IPS-20b (cell line): ENCODE results near the gene FANCC.

Experiments used
- H3K27ac ChIP-seq: one replicate; pipeline ENCODE4 v1.5.1; 2013; ENCODE audit warnings: low read length
- H3K27me3 ChIP-seq: 2 replicates; pipeline ENCODE4 v1.6.1; 2013; ENCODE audit warnings: mild to moderate bottlenecking, low read length, inconsistent platforms; ENCODE audit not compliant: insufficient read depth
- H3K36me3 ChIP-seq: 2 replicates; pipeline ENCODE4 v1.6.1; 2013; ENCODE audit warnings: low read depth, mild to moderate bottlenecking, inconsistent platforms, low read length, moderate library complexity; ENCODE audit not compliant: insufficient read depth
- H3K4me1 ChIP-seq: 2 replicates; pipeline ENCODE4 v1.6.1; 2013; ENCODE audit warnings: mild to moderate bottlenecking, control low read depth, inconsistent platforms, low read length, moderate library complexity; ENCODE audit not compliant: insufficient read depth
- H3K4me3 ChIP-seq: 2 replicates; pipeline ENCODE4 v1.5.1; 2013; ENCODE audit warnings: mild to moderate bottlenecking, low read length, inconsistent platforms
- H3K9ac ChIP-seq: 2 replicates; pipeline ENCODE4 v1.6.1; 2013; ENCODE audit warnings: low read depth, mild to moderate bottlenecking, inconsistent platforms, low read length, moderate library complexity
- H3K9me3 ChIP-seq: 2 replicates; pipeline ENCODE4 v1.6.1; 2013; ENCODE audit warnings: mild to moderate bottlenecking, low read depth, low read length, inconsistent platforms; ENCODE audit not compliant: insufficient read depth

Gene FANCC

DNA sequence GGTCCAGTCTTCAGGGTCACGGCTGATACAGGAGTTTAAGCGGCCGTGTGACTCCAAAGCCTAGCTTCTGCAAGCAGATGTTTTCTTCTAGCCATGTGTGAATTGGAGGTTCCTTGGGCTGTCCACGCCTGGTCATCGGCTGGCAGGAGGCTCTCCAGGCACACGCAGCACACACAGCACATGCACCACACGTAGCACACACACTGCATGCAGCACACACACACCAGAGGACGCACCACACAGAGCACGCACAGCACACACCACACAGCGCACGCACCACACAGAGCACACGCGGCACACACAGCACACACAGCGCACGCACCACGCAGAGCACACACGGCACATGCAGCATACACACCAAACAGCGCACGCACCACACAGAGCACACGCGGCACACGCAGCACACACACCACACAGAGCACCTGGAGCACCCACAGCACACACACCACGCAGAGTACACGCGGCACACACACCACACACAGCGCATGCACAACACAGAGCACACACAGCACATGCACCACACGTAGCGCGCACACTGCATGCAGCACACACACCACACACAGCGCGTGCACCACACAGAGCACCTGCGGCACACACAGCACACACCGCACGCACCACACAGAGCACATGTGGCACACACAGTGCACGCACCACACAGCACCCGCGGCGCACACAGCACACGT lies 234.3 kb downstream of the FANCC start:
- H3K4me1 ChIP-seq, result peaks cover 11% of the 10 kb centered on the region
- no peak overlapping the region for H3K9ac ChIP-seq
- no peak overlapping the region for H3K27ac ChIP-seq
- H3K4me3 ChIP-seq, result no peak overlapping the region
- no peaks in the 10 kb centered on the region for H3K27me3 ChIP-seq
- 0 out of 2 replicates have a peak, but pooled peaks cover 6% of the 10 kb centered on the region for H3K36me3 ChIP-seq
- H3K9me3 ChIP-seq, result no peaks in the 10 kb centered on the region

DNA sequence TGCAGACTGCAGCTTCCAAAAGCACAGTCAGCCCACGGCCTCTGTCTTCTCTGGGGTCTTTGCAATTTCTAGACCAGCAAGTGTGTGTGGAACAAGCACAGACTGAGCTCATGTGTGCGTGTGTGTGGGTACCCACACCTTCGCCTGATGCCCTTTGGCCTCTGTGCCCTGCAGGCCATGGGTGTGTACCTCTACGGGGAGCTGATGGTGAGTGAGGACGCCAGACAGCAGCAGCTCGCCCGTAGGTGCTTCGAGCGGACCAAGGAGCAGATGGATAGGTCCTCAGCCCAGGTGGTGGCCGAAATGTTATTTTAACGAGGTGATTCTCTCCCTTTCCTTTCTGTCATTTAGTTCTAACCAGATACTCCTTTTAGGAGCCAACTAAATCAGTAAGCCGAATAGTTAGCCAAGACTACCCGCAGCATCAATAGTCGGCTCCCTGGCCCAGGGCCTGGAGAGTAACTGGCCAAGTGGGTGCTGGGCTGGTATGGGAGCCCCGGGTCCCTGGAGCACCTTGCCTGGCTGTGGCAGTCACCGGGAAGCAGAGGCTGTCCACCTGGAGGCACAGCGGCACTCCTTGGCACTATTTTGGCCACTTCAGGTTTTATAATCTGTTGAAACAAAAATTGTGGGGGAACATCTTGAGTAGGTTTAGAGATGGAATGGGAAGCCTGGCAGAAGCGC lies 235.0 kb downstream of the FANCC start:
- Histone ChIP-seq H3K9ac (no peak overlapping the region), H3K36me3 (0 out of 2 replicates have a peak, but pooled peaks cover 6% of the 10 kb centered on the region), H3K27ac (no peak overlapping the region)

DNA sequence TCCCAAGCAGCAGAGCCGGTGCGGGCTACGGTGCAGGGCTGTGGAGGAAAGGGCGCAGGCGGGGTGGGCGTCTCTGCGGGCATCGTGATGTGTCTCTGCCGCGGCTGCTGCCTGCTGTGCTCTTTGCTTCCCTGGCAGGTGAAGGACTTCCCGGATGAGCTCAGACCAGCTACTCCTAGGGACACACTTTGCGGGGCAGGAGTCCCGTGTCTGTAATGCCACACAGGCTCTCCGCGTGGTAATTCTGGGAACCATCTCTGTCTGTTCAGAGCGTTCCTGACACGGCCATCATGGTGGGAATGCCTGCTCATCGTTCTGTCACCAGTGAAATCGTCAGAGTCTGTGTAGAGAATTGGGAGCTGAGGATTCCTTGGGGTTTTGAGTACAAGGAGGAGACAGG lies 235.5 kb downstream of the FANCC start:
- 0 out of 2 replicates have a peak, but pooled peaks cover 6% of the 10 kb centered on the region for H3K36me3 ChIP-seq
- H3K9me3 ChIP-seq, result no peaks in the 10 kb centered on the region
- H3K27ac ChIP-seq, result no peak overlapping the region
- H3K27me3 ChIP-seq, result no peaks in the 10 kb centered on the region
- no peak overlapping the region for H3K4me3 ChIP-seq
- no peak overlapping the region for H3K9ac ChIP-seq
- H3K4me1 ChIP-seq, result peaks cover 11% of the 10 kb centered on the region

More for the DNA sequence above, 235.0 kb downstream of the FANCC start:
- no peaks in the 10 kb centered on the region for H3K9me3 ChIP-seq
- H3K27me3 ChIP-seq, result no peaks in the 10 kb centered on the region
- peaks cover 11% of the 10 kb centered on the region for H3K4me1 ChIP-seq
- H3K4me3 ChIP-seq, result no peak overlapping the region

DNA sequence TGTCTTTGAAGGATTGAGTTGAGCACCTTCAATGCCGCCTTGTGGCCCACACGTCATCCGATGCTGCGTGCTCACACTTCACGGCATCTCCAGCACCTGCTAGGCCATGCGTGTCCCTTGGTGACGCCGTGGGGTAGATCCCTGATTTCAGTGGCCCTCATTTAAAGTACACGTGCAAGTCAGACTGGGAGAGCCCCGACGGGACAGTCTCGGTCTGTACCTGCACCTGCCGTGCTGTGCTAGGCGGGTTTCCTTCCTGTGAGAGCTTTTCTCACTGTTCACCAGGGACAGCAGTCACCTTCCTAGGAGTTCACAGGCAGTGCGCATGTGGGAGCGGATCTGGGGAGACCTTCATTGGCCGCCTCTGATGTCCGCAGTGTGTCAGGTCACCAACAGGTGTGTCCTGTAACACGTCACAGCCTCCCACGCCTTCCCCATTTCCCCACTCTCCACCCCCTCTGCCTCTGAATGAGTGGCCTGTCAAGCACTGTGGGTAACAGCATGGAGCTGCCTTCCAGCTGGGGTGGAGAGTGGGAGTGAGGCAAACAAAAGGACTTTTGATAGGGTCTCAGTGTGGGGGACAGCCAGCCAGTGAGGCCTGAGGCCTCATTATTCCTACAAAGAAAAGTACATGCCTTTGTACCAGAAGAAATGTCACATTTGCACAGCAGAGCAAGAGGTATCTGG lies 236.4 kb downstream of the FANCC start:
- Histone ChIP-seq H3K27me3 (no peaks in the 10 kb centered on the region), H3K9ac (no peak overlapping the region), H3K27ac (no peak overlapping the region), H3K4me3 (no peak overlapping the region), H3K36me3 (0 out of 2 replicates have a peak, but pooled peaks cover 6% of the 10 kb centered on the region), H3K9me3 (no peaks in the 10 kb centered on the region), H3K4me1 (peaks cover 11% of the 10 kb centered on the region)

DNA sequence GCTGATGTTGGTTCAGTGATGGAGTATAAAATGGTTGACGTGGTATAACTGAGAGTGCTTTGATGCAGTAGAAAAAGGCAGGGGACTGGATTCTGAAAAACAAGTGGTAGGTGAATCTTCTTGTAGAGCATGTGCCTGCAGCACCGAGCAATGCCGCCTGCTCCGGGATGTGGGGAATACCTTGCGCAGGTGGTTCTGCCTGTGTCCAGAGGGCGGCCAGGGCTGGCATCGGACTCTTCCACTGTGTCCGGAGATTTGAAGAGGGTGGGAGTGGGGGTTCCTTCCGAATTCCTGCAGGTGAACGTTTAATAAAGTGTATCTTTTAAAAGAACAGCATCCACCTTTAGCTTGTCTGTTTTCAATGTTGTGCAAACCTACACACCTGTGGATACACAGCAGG lies 238.0 kb downstream of the FANCC start:
- peaks cover 11% of the 10 kb centered on the region for H3K4me1 ChIP-seq
- no peaks in the 10 kb centered on the region for H3K27me3 ChIP-seq

DNA sequence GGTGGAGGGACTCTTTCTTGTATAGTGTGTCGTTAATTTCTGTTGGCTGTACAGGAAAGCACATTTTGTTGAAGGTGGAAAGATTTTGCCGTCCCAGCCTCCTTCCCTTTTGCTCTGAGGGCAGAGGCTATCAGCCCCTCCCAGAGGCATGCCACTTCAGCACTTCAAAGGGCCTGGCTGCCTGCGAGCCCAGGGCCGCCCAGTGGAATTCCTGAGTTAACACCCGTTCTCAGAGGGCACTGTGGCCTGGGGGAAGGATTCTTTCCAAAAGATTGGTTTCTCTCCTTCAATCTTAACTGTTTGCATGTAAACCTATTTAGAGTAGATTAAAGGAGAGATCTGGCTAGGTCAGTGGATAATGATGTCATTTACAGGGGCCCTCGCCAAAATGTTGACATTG lies 238.6 kb downstream of the FANCC start:
- Histone ChIP-seq H3K4me1 (peaks cover 11% of the 10 kb centered on the region), H3K4me3 (no peak overlapping the region), H3K27ac (no peak overlapping the region), H3K9ac (no peak overlapping the region), H3K36me3 (0 out of 2 replicates have a peak, but pooled peaks cover 6% of the 10 kb centered on the region), H3K9me3 (no peaks in the 10 kb centered on the region), H3K27me3 (no peaks in the 10 kb centered on the region)

More for the DNA sequence above, 238.0 kb downstream of the FANCC start:
- H3K9me3 ChIP-seq, result no peaks in the 10 kb centered on the region
- no peak overlapping the region for H3K4me3 ChIP-seq
- H3K36me3 ChIP-seq, result 0 out of 2 replicates have a peak, but pooled peaks cover 6% of the 10 kb centered on the region
- H3K27ac ChIP-seq, result no peak overlapping the region
- no peak overlapping the region for H3K9ac ChIP-seq

DNA sequence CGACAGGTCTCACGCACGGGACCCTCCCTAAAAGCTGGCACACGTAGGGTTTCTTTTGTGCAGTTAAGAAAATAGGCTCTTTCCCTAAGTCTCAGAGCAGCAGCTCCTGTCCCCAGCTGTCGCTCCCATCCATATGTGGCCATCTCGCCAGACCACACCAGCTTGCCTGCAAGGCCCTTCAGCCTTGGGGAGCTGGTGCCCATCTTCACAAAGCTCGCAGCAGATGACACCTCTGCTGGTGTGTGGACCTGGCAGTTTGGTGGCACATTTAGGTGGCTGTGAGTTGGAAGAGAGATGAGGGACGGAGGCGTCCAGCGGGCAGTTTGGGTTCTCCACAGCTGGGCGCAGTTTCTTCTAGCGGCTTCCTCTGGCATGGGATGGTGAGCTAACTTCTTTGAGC lies 239.0 kb downstream of the FANCC start:
- Histone ChIP-seq H3K36me3 (0 out of 2 replicates have a peak, but pooled peaks cover 3% of the 10 kb centered on the region), H3K27ac (no peak overlapping the region), H3K27me3 (no peaks in the 10 kb centered on the region)

DNA sequence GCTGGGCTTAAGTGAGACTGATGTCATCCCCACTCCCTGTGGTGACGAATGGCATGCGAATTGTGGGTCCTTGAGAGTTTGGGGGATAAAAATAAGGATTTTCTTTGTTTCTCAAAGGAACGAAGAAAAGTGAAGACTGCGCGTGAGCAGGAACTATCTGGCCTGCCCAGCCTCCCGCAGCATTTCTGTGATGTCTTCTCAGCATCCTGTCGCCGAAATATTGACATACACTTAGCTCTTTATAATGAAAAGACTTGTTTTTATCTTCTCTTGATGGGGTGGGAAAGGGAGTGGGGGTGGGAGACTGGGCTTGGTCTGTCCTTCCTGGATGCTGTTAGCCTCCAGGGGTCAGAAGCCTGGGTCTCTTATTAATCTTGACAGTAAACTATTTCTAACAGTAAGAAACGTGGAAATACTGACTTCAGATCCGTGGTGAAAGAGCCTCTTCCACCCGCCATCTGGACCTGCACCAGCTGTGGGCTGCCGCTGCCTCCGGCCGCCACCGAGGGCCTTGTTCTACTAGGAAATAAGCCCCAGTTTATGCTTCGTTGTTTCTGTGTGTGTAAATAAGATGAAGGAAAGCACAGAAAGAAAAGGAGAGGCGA lies 239.6 kb downstream of the FANCC start:
- no peak overlapping the region for H3K9ac ChIP-seq
- no peaks in the 10 kb centered on the region for H3K36me3 ChIP-seq
- H3K4me3 ChIP-seq, result no peak overlapping the region
- no peak overlapping the region for H3K27ac ChIP-seq
- H3K4me1 ChIP-seq, result peaks cover 11% of the 10 kb centered on the region
- no peaks in the 10 kb centered on the region for H3K27me3 ChIP-seq
- no peaks in the 10 kb centered on the region for H3K9me3 ChIP-seq

More for the DNA sequence above, 239.0 kb downstream of the FANCC start:
- no peak overlapping the region for H3K9ac ChIP-seq
- no peaks in the 10 kb centered on the region for H3K9me3 ChIP-seq
- no peak overlapping the region for H3K4me3 ChIP-seq
- H3K4me1 ChIP-seq, result peaks cover 11% of the 10 kb centered on the region

DNA sequence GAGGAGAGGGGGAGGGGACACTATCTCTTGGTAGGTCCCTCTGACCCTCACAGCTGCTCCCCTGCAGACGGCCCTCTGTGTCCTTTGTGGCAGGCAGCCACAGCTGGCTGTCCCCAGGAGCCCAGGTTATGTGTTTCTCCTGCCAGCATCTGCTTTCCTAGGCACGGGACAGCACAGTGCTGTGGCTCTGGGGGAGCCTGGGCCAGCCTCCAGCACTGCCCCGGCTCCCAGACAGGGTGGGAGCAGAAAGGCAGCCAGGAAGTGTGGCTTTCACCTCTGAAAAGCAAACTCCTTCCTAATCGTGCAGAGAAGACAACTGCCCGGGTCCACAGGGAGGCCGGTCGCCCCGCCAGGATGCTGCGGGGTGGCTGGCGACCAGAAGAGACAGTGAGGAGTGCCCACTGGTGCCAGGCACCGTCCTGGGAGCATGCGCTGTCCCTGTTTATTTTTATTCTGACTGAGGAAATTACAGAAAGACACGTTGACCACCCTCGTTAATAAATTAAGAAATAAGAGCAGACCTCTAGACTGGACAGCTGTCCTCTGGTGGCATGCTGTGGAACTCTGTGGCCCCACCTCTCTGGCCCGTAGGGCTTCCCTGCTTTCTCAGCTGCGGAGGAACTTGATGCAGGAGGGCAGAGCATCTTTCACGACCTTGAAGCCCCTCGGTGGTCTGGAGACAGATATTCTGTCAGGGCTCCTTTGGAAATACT lies 240.3 kb downstream of the FANCC start:
- Histone ChIP-seq H3K4me3 (no peak overlapping the region), H3K27me3 (no peaks in the 10 kb centered on the region), H3K27ac (no peak overlapping the region), H3K9ac (no peak overlapping the region), H3K4me1 (peaks cover 11% of the 10 kb centered on the region), H3K36me3 (no peaks in the 10 kb centered on the region), H3K9me3 (no peaks in the 10 kb centered on the region)

DNA sequence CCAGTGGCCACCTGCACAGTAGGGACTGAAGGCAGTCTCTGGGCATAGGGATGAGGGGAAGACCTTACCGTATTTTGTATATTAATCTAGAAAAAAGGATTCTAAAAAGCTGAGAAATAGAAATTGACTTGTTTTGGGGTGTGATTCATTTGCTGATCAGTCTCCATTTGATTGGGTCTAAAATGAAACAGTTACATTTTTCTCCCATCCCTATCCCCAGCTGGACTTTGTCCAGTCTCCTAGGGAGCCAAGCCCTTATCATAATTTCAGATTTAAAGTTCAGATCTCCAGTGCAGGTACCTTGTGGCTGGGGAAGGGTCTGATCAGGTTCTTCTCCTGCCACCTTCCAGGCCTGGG lies 240.8 kb downstream of the FANCC start:
- H3K36me3 ChIP-seq, result no peaks in the 10 kb centered on the region
- peaks cover 11% of the 10 kb centered on the region for H3K4me1 ChIP-seq
- H3K27me3 ChIP-seq, result no peaks in the 10 kb centered on the region
- H3K27ac ChIP-seq, result no peak overlapping the region
- H3K4me3 ChIP-seq, result no peak overlapping the region
- no peaks in the 10 kb centered on the region for H3K9me3 ChIP-seq
- H3K9ac ChIP-seq, result no peak overlapping the region

DNA sequence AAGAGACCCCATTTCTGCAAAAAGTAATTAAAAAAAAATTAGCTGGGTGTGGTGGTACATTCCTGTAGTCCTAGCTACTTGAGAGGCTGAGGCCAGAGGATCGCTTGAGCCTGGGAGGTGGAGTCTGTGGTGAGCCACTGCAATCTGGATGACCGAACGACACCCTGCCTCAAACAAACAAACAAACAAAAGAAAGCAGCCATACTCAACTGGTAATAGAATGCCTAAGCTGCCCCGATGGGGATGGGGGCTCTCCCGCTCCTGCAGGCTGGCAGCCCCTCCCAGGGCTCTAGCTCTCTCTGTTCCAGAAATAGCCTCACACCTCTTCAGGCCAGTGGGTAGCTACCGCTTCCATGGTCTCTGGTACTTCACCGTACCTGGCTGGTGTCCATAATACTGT lies 241.8 kb downstream of the FANCC start:
- Histone ChIP-seq H3K9ac (no peak overlapping the region), H3K36me3 (no peaks in the 10 kb centered on the region), H3K4me3 (no peak overlapping the region), H3K4me1 (peaks cover 11% of the 10 kb centered on the region), H3K27me3 (no peaks in the 10 kb centered on the region), H3K27ac (no peak overlapping the region), H3K9me3 (no peaks in the 10 kb centered on the region)
